Esophagus squamous epithelium (tissue), 5 donors: ENCODE results near the gene PODNL1. TPM values are rescaled to one million over a fixed set of nuclear protein-coding genes. Genes with fewer than 3 reads are reported as not detected.
"Not testable (repeated sequence)": the region's sequence is repeated elsewhere in the genome, so short reads cannot be mapped to it uniquely, and the experiment has no call there.

Source experiments
- DNase-seq: peaks from one replicate; lab custom pipeline; 2025; lab: John Stamatoyannopoulos, UW
- H3K27ac ChIP-seq, 4 donors: fragments of 200-600 bp; sonication (generic); one replicate each; pipeline ENCODE4 v1.5.1; 2016 to 2019; ENCODE audit warnings: mild to moderate bottlenecking in 1 of 4
- H3K27me3 ChIP-seq, 4 donors: fragments of 200-600 bp; sonication (generic); 1 replicate in 3 of 4; 2 replicates in 1 of 4; pipeline versions ENCODE4 v1.5.1 to v1.6.0; 2017 to 2021; ENCODE audit warnings: antibody characterized with exemption in 1 of 4
- H3K36me3 ChIP-seq, 3 donors: fragments of 200-600 bp; sonication (generic); one replicate each; pipeline ENCODE4 v1.5.1; 2016 to 2019
- H3K4me1 ChIP-seq, 3 donors: fragments of 200-600 bp; sonication (generic); one replicate each; pipeline ENCODE4 v1.5.1; 2017 to 2019
- H3K4me3 ChIP-seq, 4 donors: fragments of 200-600 bp; sonication (generic); 1 replicate in 3 of 4; 2 replicates in 1 of 4; pipeline ENCODE4 v1.5.1; 2016 to 2019; ENCODE audit warnings: mild to moderate bottlenecking in 2 of 4, moderate library complexity in 1 of 4
- H3K9me3 ChIP-seq, 3 donors: fragments of 200-600 bp; sonication (generic); one replicate each; pipeline ENCODE4 v1.5.1; 2016 to 2019
- CTCF ChIP-seq, 6 experiments: fragments of 450-650 bp in 4 of 6; fragments of 200-600 bp in 2 of 6; sonication (generic) in 2 of 6; IDR thresholded peaks; one replicate each; pipeline ENCODE4 v1.5.1; 2016 to 2019; ENCODE audit warnings: antibody characterized with exemption in 6 of 6, mild to moderate bottlenecking in 4 of 6, moderate library complexity in 4 of 6
- POLR2A ChIP-seq, 4 donors: fragments of 450-650 bp; IDR thresholded peaks; one replicate each; pipeline ENCODE4 v1.6.1; 2017; ENCODE audit warnings: antibody characterized with exemption in 4 of 4, mild to moderate bottlenecking in 4 of 4, moderate library complexity in 3 of 4
- WGBS, 2 donors: methylation state at CpG; one replicate each; pipeline ENCODE4 v1.1.5; 2018; 5-methylcytosine and 5-hydroxymethylcytosine counted together
- intact Hi-C: fragments of 100-400 bp; cut with DNase I; formaldehyde crosslinking; loops from one replicate; pipeline ENCODE4 v1.15.0; 2022
- total RNA-seq, 4 donors: library from RNA; depleted of rRNA; stranded (reverse); fragments of >200 nt; gene quantifications; one replicate each; pipeline ENCODE4 v1.1.0, GENCODE V29; 2016
- donor health status: DM: yes; HTN: yes; CAD: no.

The PODNL1 gene
- total RNA-seq, 4 donors from 2014 or later = 2.3 to 8.0 (median 3.3) TPM

- H3K4me3 ChIP-seq = no peak overlapping the region
- intact Hi-C loops = no loop called here
- peaks cover 24 to 98% (median 46%) of the 10 kb centered on the region in 3 donors for H3K36me3 ChIP-seq
- DNase-seq = no peak
- no peaks in the 10 kb centered on the region for H3K27me3 ChIP-seq
- H3K9me3 ChIP-seq = no peaks in the 10 kb centered on the region
- H3K27ac ChIP-seq = no peak overlapping the region
- 97 to 98% methylated on average over 3 to 7 of the region's 22 CpGs for WGBS, 2 donors
- TF ChIP-seq POLR2A (IDR thresholded peaks at IDR 0.05) = no peak
- TF ChIP-seq CTCF (IDR thresholded peaks at IDR 0.05) = no peak
- peaks cover 0 to 10% (median 0%) of the 10 kb centered on the region in 3 donors for H3K4me1 ChIP-seq
Observed at GRCh38 chr19:13968383-13968935, 30.2 kb upstream of the PODNL1 start.

- DNase-seq, H3K27ac ChIP-seq, H3K9me3 ChIP-seq, intact Hi-C loops, H3K4me3 ChIP-seq, H3K27me3 ChIP-seq: not testable (repeated sequence)
- Histone ChIP-seq H3K36me3 (peaks cover 24 to 98% (median 40%) of the 10 kb centered on the region in 3 donors), H3K4me1 (peaks cover 0 to 22% (median 0%) of the 10 kb centered on the region in 3 donors)
- 83 to 88% methylated on average over 6 to 7 of the region's 8 CpGs for WGBS, 2 donors
Observed at GRCh38 chr19:13967206-13967605, 29.0 kb upstream of the PODNL1 start.

- no peak for TF ChIP-seq CTCF (IDR thresholded peaks at IDR 0.05)
- TF ChIP-seq POLR2A (IDR thresholded peaks at IDR 0.05) = no peak
- no peak for DNase-seq
- Histone ChIP-seq H3K9me3 (no peaks in the 10 kb centered on the region), H3K27ac (no peak overlapping the region), H3K4me1 (peaks cover 0 to 22% (median 0%) of the 10 kb centered on the region in 3 donors), H3K4me3 (no peak overlapping the region), H3K27me3 (no peaks in the 10 kb centered on the region), H3K36me3 (peaks cover 24 to 98% (median 42%) of the 10 kb centered on the region in 3 donors)
- WGBS, 2 donors = no CpG with 5 or more reads among the region's 14 CpGs
- intact Hi-C loops = no loop called here
Observed at GRCh38 chr19:13966684-13967128, 28.5 kb upstream of the PODNL1 start.

GRCh38 chr19:13965926-13966683 lies 27.9 kb upstream of the PODNL1 start:
- TF ChIP-seq POLR2A (IDR thresholded peaks at IDR 0.05) (no peak), CTCF (IDR thresholded peaks at IDR 0.05) (no peak)
- Histone ChIP-seq H3K36me3 (peaks cover 24 to 98% (median 42%) of the 10 kb centered on the region in 3 donors), H3K4me3 (no peak overlapping the region), H3K27me3 (no peaks in the 10 kb centered on the region), H3K27ac (no peak overlapping the region), H3K4me1 (peaks cover 0 to 20% (median 0%) of the 10 kb centered on the region in 3 donors), H3K9me3 (no peaks in the 10 kb centered on the region)
- 90% methylated on average over 6 of the region's 20 CpGs; no CpG with 5 or more reads in 1 of the 2 donors for WGBS, 2 donors
- DNase-seq = no peak
- intact Hi-C loops = no loop called here

- no peak for TF ChIP-seq CTCF (IDR thresholded peaks at IDR 0.05)
- TF ChIP-seq POLR2A (IDR thresholded peaks at IDR 0.05) = no peak
- Histone ChIP-seq H3K27ac (no peak overlapping the region), H3K4me1 (peaks cover 0 to 20% (median 0%) of the 10 kb centered on the region in 3 donors), H3K9me3 (no peaks in the 10 kb centered on the region), H3K4me3 (no peak overlapping the region), H3K36me3 (peaks cover 24 to 99% (median 42%) of the 10 kb centered on the region in 3 donors), H3K27me3 (no peaks in the 10 kb centered on the region)
- no peak for DNase-seq
- intact Hi-C loops = no loop called here
- 78 to 100% methylated on average over 3 to 7 of the region's 24 CpGs for WGBS, 2 donors
Observed at GRCh38 chr19:13965377-13965896, 27.2 kb upstream of the PODNL1 start.
